HepG2 (cell line): Measurements from ENCODE around the gene TAC3. TPM values are rescaled to one million over a fixed set of nuclear protein-coding genes. Genes with fewer than 3 reads are reported as not detected.

ENCODE experiments used
- CAMTA2 ChIP-seq: sonication (generic); formaldehyde crosslinking; IDR thresholded peaks from 2 replicates; pipeline ENCODE4 v1.4.0; 2020; ENCODE audit warnings: mild to moderate bottlenecking, missing genetic modification reagents, borderline replicate concordance
- CHD4 ChIP-seq: fragments of 200-600 bp; sonication (generic); IDR thresholded peaks from 2 replicates; pipeline ENCODE4 v1.7.0; 2017; ENCODE audit warnings: mild to moderate bottlenecking, low read length, borderline replicate concordance
- ELF3 ChIP-seq: IDR thresholded peaks from 2 replicates; pipeline ENCODE4 v1.6.1; 2016; ENCODE audit warnings: missing genetic modification reagents, missing compliant biosample characterization
- ERF ChIP-seq: IDR thresholded peaks from 2 replicates; pipeline ENCODE4 v1.6.1; 2018; ENCODE audit warnings: missing biosample characterization, missing genetic modification reagents
- FOSL1 ChIP-seq: sonication (generic); formaldehyde crosslinking; IDR thresholded peaks from 2 replicates; pipeline ENCODE4 v1.9.0; 2021; ENCODE audit warnings: missing genetic modification reagents, borderline replicate concordance
- FOXC1 ChIP-seq: sonication (generic); formaldehyde crosslinking; IDR thresholded peaks from 2 replicates; pipeline ENCODE4 v1.8.0; 2022; ENCODE audit warnings: mild to moderate bottlenecking, missing genetic modification reagents, borderline replicate concordance
- GATAD2A ChIP-seq: IDR thresholded peaks from 2 replicates; pipeline ENCODE4 v1.6.1; 2016
- HIVEP1 ChIP-seq: sonication (generic); formaldehyde crosslinking; IDR thresholded peaks from 2 replicates; pipeline ENCODE4 v1.4.0; 2020; ENCODE audit warnings: mild to moderate bottlenecking, missing genetic modification reagents
- MED1 ChIP-seq: sonication (generic); formaldehyde crosslinking; IDR thresholded peaks from 2 replicates; pipeline ENCODE4 v1.4.0; 2020; ENCODE audit warnings: missing genetic modification reagents
- NR2F2 ChIP-seq: IDR thresholded peaks from 2 replicates; pipeline ENCODE4 v1.6.1; 2012; ENCODE audit warnings: low read depth, inconsistent platforms, borderline replicate concordance
- PITX1 ChIP-seq: sonication (generic); formaldehyde crosslinking; IDR thresholded peaks from 2 replicates; pipeline ENCODE4 v1.5.1; 2020; ENCODE audit warnings: mild to moderate bottlenecking, missing genetic modification reagents
- POLR2AphosphoS2 ChIP-seq: IDR thresholded peaks from 2 replicates; pipeline ENCODE4 v1.6.1; 2011; ENCODE audit warnings: low read depth, low read length, improper control_type of control experiment
- PRMT3 ChIP-seq: sonication (generic); formaldehyde crosslinking; IDR thresholded peaks from 2 replicates; pipeline ENCODE4 v1.8.1; 2022; ENCODE audit warnings: low read depth, mild to moderate bottlenecking, moderate library complexity, missing genetic modification reagents, borderline replicate concordance
- RARA ChIP-seq: IDR thresholded peaks from 2 replicates; pipeline ENCODE4 v1.6.1; 2016; ENCODE audit warnings: missing genetic modification reagents, missing compliant biosample characterization
- SALL2 ChIP-seq: sonication (generic); formaldehyde crosslinking; IDR thresholded peaks from 2 replicates; pipeline ENCODE4 v1.8.1; 2023; ENCODE audit warnings: mild to moderate bottlenecking, missing genetic modification reagents, inconsistent platforms
- STAT5B ChIP-seq: sonication (generic); formaldehyde crosslinking; IDR thresholded peaks from 2 replicates; pipeline ENCODE4 v1.4.0; 2020; ENCODE audit warnings: missing genetic modification reagents
- TERF1 ChIP-seq: sonication (generic); formaldehyde crosslinking; IDR thresholded peaks from 2 replicates; pipeline ENCODE4 v1.8.0; 2022; ENCODE audit warnings: mild to moderate bottlenecking, missing genetic modification reagents, moderate library complexity
- U2AF2 ChIP-seq: fragments of 200-400 bp; formaldehyde crosslinking; IDR thresholded peaks from 2 replicates; pipeline ENCODE4 v1.6.1; 2017; ENCODE audit warnings: low read depth, mild to moderate bottlenecking, low read length
- ZBTB20 ChIP-seq: sonication (generic); formaldehyde crosslinking; IDR thresholded peaks from 2 replicates; pipeline ENCODE4 v1.8.1; 2023; ENCODE audit warnings: missing genetic modification reagents, low read depth, mild to moderate bottlenecking, borderline replicate concordance
- ZBTB33 ChIP-seq: sonication (generic); formaldehyde crosslinking; IDR thresholded peaks from 2 replicates; pipeline ENCODE4 v1.4.0; 2020; ENCODE audit warnings: missing genetic modification reagents
- ZBTB43 ChIP-seq: sonication (generic); formaldehyde crosslinking; conservative IDR thresholded peaks from 2 replicates; pipeline ENCODE4 v1.4.0; 2020; ENCODE audit warnings: missing genetic modification reagents
- ZFP36L1 ChIP-seq: sonication (generic); formaldehyde crosslinking; IDR thresholded peaks from 2 replicates; pipeline ENCODE4 v1.8.0; 2022; ENCODE audit warnings: mild to moderate bottlenecking, missing genetic modification reagents, moderate library complexity
- ZNF20 ChIP-seq: sonication (generic); formaldehyde crosslinking; IDR thresholded peaks from 2 replicates; pipeline ENCODE4 v1.4.0; 2020; ENCODE audit warnings: mild to moderate bottlenecking, moderate library complexity, missing genetic modification reagents
- ZNF292 ChIP-seq: sonication (generic); formaldehyde crosslinking; IDR thresholded peaks from 2 replicates; pipeline ENCODE4 v1.8.1; 2022; ENCODE audit warnings: mild to moderate bottlenecking, low read depth, missing genetic modification reagents, borderline replicate concordance
- ZNF839 ChIP-seq: sonication (generic); formaldehyde crosslinking; IDR thresholded peaks from 2 replicates; pipeline ENCODE4 v1.4.0; 2020; ENCODE audit warnings: missing genetic modification reagents, mild to moderate bottlenecking, borderline replicate concordance
- polyA plus RNA-seq, 8 experiments: library from polyadenylated mRNA; depleted of rRNA in 3 of 8; stranded (reverse) in 7 of 8; unstranded in 1 of 8; fragments of >200 nt; fragmentation: Illumina TruSeq in 4 of 8; extraction: Trizol in 4 of 8; gene quantifications; 2 replicates each; pipeline versions ENCODE4 v1.2.1 to v1.2.3, GENCODE V29; 2011 to 2016; ENCODE audit warnings: low read depth in 4 of 8, missing spikeins in 1 of 8, mixed read lengths in 1 of 8; ENCODE audit not compliant: insufficient read depth in 1 of 8
- total RNA-seq, 5 experiments: library from RNA; depleted of rRNA; stranded (reverse); fragments of >200 nt; fragmentation: Illumina TruSeq; extraction: Trizol; gene quantifications; 2 replicates each; pipeline ENCODE4 v1.2.3, GENCODE V29; 2016; ENCODE audit warnings: low read depth in 1 of 5
- TF ChIP-seq, protein P1 (sequence below): sonication (generic); formaldehyde crosslinking; IDR thresholded peaks from 2 replicates; pipeline ENCODE4 v1.5.1; 2020; ENCODE audit warnings: mild to moderate bottlenecking, missing genetic modification reagents, borderline replicate concordance
- TF ChIP-seq, protein P2 (sequence below): sonication (generic); formaldehyde crosslinking; IDR thresholded peaks from 2 replicates; pipeline ENCODE4 v1.5.0; 2020; ENCODE audit warnings: missing genetic modification reagents

TAC3 gene
- total and polyA plus RNA-seq, 2 of the 13 experiments (the other 11 are each of a cell fraction or from before 2014, with no cell fraction given): 0.13 to 0.15 TPM

GRCh38 chr12:57049890-57050289 is 33.6 kb upstream of the TAC3 start, which contains the start of gene MYO1A (continued):
- TF ChIP-seq STAT5B (CRISPR knock-in tag) (no peak), PITX1 (CRISPR knock-in tag) (no peak; the same call in 1 of the 2 replicates), POLR2AphosphoS2 (no peak), MED1 (CRISPR knock-in tag) (no peak), ZFP36L1 (CRISPR knock-in tag) (no peak), HIVEP1 (no peak), ZBTB33 (CRISPR knock-in tag) (no peak), ZBTB43 (CRISPR knock-in tag) (no peak), ZNF20 (CRISPR knock-in tag) (no peak), ZBTB20 (CRISPR knock-in tag) (no peak), TERF1 (CRISPR knock-in tag) (no peak), RARA (no peak), PRMT3 (no peak), U2AF2 (no peak), FOXC1 (CRISPR knock-in tag) (peak; percentile 50; the same call in 1 of the 2 replicates), CHD4 (no peak), SALL2 (CRISPR knock-in tag) (no peak), ERF (CRISPR knock-in tag) (0 out of 2 replicates have a peak, but pooled peaks have one; percentile 35), FOSL1 (CRISPR knock-in tag) (no peak), CAMTA2 (CRISPR knock-in tag) (no peak), GATAD2A (CRISPR knock-in tag) (peak; percentile 48), ELF3 (CRISPR knock-in tag) (0 out of 2 replicates have a peak, but pooled peaks have one; percentile 25), NR2F2 (no peak), ZNF292 (CRISPR knock-in tag) (no peak), ZNF839 (CRISPR knock-in tag) (no peak)
- TF ChIP-seq, protein P1, sequence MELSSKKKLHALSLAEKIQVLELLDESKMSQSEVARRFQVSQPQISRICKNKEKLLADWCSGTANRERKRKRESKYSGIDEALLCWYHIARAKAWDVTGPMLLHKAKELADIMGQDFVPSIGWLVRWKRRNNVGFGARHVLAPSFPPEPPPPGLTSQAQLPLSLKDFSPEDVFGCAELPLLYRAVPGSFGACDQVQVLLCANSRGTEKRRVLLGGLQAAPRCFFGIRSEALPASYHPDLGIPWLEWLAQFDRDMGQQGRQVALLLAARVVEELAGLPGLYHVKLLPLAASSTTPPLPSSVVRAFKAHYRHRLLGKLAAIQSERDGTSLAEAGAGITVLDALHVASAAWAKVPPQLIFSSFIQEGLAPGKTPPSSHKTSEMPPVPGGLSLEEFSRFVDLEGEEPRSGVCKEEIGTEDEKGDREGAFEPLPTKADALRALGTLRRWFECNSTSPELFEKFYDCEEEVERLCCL (CRISPR knock-in tag): no peak
- TF ChIP-seq, protein P2, sequence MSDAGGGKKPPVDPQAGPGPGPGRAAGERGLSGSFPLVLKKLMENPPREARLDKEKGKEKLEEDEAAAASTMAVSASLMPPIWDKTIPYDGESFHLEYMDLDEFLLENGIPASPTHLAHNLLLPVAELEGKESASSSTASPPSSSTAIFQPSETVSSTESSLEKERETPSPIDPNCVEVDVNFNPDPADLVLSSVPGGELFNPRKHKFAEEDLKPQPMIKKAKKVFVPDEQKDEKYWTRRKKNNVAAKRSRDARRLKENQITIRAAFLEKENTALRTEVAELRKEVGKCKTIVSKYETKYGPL (CRISPR knock-in tag): no peak
